Right forelimb (tissue), 1 donor: ENCODE data around the gene DCAF11.

Source experiments
- DNase-seq: peaks from one replicate; pipeline ENCODE4 v3.0.0-alpha.2; 2018

DCAF11 gene

DNA sequence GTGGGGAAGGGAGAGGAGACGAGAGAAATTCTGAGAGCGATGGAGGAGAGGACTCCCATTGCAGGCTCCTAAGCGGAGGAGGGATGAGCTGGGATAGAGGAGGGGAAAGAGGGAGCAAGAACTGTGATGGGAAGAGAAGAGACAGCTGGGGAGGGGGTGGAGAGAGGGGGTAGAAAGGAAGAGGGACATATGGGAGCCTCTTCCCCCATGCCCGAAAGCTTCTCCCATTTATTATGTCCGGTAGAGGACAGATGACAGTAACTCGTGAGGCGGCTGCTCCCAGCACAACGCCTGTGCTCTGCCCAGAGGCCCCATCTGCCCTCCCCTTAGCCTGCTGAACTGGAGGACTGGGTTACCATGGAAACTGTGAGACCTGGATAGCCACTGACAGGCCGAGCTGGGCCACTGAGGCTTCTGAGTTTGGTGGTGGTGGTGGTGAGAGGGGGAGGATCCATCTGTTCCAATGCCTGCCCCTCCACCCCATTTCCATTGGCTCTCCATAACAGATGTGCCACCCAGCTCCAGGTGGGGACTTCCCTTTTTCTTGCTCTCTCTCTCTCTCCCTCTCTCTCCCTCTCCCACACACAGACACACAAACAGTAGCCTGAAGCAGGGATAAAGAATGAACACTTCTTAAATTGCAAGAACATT lies 35.0 kb upstream of the DCAF11 start:
- DNase-seq = no peak

DNA sequence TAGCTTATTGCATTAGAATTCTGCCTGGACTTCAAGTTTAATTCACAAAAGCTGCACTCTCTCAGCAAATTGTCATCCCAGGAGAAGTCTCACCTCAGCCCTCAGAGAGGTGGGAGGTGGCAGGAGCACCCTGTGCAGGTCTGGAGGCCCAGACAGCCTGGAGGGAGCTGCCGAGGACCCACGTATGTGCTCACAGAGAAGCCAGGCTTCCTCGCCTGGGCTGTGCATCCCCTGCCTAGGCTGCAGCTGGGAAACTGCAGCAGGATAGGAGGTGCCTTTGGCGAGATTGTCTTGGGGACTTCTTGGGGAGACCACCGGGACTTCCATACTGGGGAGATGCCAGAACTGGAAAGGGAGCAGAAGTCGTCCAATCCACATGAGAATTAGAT lies 34.4 kb upstream of the DCAF11 start:
- DNase-seq = no peak

DNA sequence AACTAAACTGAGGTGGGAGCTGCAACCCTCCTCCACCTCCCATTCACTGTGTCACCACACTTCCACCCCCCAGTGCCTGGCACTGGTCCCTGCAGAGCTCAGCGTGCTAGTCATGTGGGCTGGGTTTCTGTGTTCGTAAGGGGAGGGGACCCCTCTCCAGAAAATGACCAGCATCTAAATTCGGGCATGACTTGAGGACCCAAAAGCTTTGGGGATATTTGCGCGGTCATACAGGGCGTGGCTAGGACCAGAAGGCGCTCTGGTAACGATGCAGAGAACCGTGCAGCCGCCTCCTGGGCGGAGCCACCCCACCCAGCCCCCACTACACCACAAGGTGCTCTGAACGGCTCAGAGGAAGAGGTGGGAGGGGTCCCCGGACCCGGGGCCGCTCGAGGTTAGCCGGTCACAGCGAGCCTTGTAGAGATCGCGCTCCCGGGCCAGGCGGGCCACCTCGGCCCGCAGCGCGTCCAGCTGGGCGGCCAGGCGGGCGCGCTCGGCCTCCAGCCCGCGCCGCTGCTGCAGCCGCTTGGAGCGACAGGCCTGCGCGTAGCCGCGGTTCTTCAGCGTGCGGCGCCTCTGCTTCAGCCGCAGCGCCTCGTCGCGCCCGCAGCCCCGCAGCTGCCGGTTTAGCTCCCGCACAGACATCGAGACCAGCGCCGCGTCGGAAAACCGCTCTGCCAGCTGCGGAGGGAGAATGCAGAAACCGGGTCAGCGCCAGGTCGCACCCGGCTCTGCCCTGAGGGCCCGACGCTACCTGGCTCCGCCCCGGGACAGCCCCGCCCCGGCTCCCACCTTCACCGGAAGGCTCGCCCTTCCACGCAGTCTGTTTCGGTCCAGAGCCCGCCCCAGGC lies 33.5 kb upstream of the DCAF11 start:
- DNase-seq = no peak

DNA sequence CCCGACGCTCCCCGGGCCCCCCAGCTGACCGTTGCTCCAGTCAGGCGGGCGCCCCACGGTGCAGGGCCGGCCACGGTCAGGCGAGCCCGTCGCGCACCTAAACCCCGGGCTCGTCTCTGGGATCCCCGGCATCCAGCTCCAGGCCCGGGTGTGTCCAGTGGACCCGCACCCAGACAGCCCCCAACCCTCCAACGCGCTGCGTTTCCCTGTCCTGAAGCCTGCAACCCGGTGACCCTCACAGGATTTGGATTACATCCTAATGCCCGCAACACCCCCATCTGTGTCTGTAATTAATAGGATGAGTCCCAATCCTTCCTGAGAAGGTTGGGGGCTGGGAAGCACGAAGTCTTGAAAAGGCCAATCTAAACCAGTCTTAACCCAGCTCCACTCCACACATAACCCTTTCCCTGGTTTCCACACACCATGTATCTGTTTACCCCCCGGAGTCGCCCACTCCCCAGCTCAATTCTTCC lies 32.8 kb upstream of the DCAF11 start:
- no peak for DNase-seq

DNA sequence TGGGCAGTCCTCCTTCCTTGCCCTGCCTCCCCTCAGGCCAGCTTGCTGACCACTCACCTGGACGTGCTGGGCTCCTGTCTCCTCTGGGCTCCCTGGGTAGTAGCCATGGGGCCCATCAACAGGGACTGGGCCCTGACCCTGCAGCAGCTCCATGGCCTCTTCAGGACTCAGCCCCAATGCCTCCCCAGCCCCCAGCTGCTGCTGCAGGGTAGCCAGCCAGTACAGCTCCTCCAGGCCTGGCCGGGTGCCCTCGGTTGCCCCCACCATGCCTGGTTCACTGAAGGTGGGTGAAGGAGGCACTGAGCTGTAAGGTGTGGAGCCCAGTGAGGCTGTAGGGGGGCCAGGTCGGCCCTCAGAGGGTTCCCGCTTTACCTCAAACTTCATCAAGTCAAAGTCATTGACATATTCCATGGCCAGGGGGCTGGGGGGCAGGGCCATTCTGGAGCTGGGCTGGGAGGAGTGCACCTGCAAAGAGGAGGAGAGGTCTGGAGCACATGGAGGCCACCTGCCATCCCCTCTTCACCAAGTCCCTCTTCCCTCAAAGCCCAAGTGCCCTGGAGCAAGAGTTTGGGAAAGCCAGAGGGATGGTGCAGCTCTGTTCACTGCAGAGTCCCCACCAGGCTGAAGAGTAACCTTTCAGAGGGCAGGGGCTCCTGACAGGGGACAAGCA lies 32.0 kb upstream of the DCAF11 start:
- DNase-seq = no peak

DNA sequence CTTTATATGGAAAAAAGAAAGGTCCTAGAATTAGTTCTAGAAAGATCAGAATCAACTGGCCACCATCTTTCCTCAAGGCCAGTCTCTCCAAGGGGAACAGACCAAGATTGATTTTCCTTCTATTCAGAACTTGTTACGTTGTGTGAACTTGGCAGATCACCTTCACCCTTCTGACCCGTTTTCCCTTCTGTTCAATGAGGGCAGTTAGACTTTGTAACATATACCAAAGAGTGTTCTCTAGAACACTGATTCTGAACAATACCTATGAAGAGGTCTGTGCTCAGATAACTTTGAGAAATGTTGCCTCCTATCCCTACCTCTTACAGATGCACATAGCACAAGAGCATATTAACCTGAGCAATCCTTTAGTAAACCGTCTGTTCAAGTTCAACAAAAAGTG lies 31.1 kb upstream of the DCAF11 start:
- DNase-seq = no peak

DNA sequence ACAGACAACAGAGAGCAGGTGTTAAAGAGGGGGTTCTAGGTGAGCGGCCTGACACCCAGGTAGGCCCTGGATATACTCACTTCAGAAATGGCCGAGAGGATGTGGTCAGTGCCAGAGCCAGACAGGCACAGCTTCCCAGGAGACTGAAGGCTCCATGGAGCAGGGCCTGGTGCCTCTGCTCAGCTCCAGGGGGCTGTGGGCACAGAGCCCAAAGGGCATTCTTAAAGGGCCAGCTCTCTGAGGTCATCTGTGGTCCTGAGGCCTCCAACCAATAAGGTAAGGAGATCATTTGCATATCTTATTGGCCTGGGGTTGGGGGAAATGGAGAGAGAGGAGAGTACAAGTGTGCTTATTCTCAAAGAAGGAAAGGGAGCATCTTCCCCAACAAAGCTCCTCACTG lies 30.1 kb upstream of the DCAF11 start:
- DNase-seq = no peak

DNA sequence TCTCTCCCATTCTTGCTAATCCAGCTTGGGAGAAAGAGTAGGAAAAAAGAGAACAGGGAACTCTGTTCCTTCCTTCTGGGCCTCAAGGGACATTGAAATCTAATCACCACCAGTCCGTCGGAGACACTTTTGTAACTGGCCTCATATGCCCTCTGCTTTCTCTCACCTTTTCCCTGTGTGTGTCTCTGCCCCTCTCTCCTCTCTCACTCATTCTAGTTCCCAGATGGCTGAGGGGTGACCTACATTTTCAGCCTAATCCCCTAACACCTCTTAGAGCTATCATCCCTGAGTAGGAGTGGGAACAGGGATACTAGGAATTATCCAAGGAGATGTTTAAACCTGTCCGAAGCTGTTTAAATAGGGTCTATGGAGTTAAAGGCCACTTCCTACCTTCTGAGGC lies 29.4 kb upstream of the DCAF11 start:
- DNase-seq = no peak

DNA sequence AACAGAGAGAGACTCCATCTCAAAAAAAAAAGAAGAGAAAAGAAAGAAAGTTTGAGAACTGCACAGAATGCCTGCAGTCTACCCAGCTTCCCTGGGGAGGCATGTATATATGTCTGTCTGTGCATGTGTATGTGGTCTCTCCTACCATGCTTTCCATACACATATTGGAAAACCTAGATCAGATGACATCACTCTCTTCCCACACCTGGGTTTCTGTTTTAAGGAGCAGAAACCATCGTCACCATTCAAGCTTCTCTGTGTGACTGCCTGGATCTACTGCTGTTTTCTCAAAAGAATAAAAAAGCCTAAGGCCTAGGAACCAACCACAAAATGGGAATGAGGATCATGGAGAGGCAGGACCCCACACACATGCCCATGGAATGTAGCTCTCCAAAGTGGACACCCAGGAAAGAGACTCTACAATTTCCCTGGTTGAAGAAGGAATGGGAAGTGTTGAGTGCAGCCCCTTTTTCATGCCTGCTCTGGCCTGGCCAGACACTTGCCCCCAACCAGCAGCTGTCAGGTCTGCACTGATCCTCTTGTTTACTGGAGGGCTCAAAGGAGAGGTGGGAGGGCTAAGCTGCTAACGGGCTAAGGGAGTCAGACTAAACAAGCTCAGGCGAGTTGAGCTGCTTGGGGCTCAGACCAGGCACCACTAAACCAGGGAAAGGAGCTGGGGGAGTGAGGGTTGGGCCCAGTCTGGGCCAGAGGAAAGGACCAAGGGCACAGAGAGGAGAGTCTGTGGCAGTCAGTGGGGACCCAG lies 28.2 kb upstream of the DCAF11 start:
- DNase-seq = no peak

DNA sequence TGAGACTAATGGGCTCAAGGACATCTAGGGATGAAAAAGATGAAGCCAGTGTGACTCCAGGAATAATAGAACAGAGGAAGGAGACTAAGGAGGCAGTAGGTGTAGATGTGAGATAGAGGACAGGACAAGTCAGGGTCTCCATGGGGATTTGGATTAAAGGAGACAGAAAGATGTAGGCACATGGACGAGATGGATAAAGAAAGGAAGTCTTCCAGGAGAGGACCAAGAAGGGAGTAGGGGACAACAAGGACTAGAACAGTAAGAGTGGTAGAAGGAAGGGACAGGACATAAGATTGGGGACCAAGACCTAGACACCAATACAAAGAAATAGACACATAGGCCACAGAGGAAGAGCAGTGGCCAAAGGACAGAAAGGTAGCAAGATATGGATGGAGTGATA lies 27.6 kb upstream of the DCAF11 start:
- DNase-seq = no peak

DNA sequence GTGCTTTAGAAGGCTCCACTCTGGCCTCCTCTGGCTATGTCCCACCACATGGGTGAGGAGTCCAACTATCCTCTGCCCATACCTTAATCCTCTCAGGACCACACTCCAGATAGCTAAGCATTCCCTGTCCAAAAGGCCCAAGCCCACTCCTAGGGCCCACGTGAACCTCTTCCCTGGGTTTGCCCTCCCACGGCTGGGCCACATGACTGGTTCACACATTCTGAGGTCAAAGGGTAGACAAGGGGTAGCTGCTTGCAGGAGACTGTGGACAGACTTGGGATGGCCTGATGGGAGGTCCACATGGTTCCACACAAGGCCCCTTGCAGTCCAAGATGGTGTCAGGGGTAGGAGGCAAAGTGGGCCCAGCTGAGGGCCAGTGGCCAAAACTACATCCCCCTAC lies 26.5 kb upstream of the DCAF11 start:
- DNase-seq = no peak

DNA sequence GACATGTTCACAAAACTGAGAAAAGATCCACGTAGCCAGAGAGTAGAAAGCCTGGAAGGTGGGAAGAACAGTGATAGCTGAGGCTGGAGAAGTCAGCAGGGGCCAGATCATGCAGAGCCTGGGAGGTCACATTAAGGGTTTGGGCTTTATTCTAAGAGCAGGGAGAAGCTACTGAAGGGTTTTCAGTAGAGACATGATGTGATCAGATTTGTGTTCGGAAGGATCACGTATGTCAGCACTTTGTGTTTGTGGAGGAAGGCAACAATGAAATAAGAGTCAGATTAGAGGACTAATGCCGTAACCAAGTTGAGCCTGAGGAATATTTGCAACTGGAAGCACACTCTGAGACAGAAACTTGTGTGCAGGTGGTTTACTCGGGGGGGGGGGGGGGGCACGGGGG lies 24.7 kb upstream of the DCAF11 start:
- DNase-seq = no peak

DNA sequence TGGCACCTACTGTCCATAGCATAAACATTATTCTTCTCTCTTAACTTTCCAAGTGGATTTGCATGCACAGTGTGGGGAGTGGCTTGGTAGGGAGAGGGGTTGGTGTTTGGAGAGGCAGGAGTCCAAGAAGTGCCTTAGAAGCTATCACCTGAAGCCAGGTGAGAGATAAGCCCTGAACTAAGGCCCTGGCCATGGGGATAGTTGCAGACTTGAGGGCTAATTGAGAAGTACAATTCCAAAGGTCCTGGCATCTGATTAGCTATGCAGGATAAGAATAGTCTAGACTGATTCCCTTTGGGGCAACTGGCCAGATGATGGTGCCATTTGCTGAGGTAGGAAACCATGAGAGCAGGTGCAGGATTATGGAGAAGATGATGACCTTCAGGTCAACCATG lies 22.5 kb upstream of the DCAF11 start:
- no peak for DNase-seq

DNA sequence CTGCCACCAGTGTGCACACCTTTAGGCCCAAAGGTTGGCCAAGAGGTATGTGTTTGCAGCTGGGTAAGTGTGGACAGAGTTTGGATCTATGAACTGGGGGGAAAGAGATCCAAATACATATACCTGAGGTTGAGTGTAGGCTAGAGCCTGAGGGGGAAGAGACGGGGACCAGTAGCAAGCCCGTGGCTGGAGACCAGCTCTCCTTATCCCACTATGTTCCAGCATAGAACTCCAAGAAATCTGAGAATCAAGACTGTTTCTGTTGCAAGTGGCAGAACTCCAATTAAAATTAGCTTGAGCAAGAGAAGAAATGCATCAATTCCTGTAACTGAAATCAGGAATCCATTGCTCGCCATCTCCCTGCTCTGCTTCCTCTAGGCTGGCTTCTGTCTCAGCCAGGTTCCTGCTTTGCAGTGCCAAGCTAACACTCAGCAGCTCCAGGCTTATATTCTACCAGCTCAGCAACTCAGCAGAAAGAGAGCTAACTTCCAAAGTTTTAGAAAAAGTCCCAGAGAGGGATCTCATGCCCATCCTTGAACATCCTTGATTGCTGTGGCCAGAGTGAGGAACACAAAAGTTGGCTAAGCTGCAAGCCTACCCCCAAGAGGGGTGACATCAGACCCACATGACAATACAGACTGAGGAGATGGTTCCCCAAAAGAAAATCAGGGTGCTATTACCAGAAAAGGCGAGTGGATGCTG lies 21.9 kb upstream of the DCAF11 start:
- no peak for DNase-seq

DNA sequence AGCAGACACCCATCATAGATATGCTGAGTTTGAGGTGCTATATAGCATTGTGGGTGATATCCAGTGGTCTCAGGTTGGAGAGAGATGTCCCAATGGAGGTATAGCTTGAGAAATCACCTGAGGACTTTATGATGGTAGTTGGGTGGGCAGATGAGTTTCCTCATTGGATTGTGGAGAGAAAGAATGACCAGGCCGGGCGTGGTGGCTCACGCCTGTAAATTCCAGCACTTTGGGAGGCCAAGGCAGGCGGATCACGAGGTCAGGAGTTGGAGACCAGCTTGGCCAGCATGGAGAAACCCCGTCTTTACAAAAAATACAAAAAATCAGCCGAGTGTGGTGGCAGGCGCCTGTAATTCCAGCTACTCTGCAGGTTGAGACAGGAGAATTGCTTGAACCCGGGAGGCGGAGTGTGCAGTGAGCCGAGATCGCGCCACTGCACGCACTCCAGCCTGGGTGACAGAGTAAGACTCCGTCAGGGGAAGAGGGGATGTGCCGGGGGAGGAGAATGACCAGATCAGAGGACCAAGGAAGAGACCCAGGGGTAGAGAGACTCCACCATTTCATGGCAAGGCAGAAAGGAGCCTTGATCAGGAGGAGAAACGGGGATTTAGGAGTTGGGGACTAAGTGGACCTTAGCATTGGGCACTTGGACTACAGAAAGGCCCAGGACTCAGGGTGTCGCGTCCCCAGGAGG lies 21.2 kb upstream of the DCAF11 start:
- no peak for DNase-seq

DNA sequence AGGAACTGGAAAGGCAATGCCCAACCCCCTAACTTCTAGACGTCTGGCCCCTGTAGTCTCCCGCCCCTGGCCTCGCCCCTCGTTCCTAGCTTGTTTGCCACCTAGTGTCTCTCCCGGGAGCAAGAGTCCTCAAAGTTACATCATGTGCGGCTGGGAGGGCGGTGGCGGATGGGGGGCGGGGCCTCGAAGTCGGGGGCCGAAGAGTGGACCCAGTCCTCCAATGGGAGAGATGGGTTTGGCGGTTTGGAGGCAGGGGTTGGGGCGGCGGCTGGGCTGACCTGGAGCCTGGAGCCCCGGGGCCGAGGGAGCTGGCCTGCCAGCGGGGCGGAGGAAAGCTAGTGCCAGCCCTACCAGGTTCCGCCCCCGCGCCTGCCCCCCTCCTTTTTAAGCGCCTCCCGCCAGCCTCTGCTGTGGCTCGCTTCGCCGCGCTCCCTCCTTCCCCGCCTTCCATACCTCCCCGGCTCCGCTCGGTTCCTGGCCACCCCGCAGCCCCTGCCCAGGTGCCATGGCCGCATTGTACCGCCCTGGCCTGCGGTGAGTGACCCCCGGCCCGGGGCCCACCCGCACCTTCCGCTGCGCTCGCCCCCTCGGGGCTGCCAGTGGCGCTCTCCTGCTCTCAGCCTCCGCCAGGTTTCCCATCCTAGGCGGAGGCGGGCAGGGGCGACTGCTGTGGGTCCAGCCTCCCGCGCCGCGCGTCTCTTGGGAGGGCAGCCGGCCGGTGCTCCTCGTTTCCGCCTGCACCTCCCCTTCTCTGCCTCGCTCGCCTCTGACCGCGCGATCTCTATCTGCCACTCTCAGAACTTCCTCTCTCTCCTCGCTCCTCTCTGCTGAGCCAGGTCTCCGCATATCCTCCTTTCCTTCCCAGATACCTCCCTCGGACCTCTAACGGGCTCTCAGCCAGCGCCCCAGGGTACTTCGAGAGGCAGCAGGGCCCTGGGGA lies 20.4 kb upstream of the DCAF11 start, which contains the start of gene PCK2:
Gene PCK2, plus strand, starts transcription at position 411 of the 940 bp plus-strand sequence. Its CDS starts 95 bp downstream, at position 506.
- peak; percentile 87 for DNase-seq

DNA sequence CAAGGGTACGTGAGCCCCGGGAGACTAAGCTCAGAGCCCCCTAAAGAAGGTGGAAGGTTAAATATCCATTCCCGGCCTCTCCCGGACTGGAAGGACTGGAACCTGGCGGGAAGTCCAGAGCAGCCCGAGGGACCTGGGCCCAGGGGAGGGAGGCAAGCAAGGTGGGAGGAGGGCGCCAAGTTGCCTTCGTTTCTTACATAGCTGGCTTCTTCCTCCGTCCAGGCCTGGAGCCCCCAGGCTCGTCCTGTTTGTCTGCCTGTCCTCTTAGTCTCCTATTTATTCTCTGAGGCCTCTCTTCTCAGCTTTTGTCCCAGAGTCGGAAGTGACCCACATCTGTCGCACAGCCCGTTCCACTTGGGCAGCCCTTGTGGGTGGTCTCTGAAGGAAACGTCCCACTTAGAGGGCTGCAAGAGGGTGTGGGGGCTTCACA lies 19.7 kb upstream of the DCAF11 start:
- no peak for DNase-seq

DNA sequence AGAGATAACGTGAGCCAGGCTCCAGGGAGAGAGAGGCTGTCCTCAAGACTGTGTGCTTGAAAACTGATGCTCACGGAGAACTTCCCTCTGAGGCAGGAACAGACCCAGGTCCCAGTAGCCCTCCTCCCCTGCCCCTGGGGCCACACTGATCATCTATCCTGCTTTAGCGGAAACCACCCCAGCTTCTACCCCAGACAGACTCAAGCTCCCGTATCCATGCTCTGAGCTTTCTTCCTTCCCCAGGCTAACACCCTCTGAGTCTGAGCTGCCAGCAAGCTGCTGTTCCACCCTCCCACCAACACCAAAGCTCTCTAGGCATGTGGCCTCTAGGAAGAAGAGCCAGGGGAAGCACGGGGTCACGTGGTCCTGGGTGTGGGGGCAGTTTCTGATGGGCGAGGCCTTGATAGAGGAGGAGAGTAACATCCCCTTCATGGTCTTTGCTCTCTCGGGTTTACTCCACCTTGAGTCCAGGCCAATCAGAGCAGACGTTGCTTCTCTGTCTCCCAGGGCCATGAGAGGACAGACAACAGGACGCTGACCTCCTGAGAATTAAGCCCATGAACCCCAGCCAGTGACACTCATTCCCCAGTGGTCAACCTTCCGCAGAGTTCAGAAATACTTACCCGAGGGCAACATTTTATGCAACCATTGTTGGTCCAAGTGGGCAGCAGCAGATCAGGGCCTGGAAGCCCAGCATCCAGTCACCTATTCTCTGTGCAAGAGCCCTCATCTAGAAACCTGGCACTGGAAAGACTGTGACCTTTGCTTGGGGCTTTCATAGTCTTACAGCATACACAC lies 19.1 kb upstream of the DCAF11 start:
- DNase-seq = peak; percentile 51

DNA sequence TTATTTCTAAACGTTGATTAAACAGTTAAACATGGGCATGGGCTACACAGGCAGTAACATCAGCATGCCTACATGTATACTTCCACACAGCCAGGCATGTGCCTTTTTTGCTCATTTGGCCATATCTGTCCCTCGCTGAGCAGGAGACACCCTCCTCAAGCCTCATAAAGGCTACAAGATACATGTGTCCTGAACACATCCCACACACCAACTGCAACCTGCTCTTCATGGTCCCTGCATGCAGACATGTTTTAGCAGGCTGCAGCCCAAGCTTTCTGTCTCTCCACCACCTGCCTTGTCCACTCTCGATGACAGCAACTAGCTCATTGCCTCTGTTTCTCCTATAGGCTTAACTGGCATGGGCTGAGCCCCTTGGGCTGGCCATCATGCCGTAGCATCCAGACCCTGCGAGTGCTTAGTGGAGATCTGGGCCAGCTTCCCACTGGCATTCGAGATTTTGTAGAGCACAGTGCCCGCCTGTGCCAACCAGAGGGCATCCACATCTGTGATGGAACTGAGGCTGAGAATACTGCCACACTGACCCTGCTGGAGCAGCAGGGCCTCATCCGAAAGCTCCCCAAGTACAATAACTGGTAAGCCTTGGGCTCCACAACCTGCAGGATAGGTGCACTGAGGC lies 17.9 kb upstream of the DCAF11 start:
- no peak for DNase-seq
